ENCODE results near the gene PRSS3.
"Not testable (repeated sequence)": the region's sequence is repeated elsewhere in the genome, so short reads cannot be mapped to it uniquely, and the experiment has no call there.

Gene PRSS3

DNA sequence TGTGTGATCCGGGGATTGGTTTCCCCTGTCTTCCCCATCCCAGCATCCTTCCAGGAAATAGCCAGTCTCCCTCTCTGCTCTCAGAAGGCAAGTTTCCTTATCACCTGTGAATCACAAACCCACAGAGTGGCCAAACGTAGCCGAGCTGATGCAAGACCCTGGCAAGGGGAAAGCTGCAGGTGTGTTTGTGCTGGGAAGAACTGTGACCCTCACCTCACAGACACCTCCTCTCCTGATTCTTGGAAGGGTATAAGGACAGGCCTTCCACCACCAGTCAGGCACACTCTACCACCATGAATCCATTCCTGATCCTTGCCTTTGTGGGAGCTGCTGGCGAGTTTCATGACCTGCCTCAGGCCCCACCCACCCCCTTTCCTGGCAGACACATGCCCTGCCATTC lies at the start of gene PRSS3:
Gene PRSS3 (plus strand): TSS at position 281 of the 400 bp plus-strand sequence. CDS start 13 bp downstream, at position 294.
- DNase-seq (ENCODE audit: low read depth in 2 of 2) = no peak

DNA sequence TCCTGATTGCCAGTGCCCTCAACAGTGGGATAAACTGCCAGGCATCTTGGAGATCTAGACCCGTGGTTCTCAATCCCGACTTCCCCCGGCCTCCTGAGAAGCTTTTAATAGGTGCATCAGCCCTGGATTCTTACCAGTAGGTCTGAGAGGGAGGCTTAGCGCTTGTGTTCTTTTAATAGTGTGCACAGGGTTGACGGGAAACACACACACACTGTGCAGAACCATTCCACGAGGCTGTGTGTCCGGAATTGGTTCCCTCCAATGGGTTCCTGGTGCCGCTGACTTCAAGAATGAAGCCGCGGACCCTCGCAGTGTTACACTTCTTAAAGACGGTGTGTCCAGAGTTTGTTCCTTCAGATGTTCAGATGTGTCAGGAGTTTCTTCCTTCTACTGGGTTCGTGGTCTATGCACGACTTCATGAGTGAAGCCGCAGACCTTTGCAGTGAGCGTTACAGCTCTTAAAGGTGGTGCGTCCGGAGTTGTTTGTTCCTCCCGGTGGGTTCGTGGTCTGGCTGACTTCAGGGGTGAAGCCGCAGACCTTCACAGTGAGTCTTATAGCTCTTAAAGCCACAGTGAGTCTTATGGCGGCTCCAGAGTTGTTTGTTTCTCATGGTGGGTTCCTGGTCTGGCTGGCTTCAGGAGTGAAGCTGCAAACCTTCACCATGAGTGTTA lies 46.6 kb upstream of the PRSS3 start:
- peak; percentile 46 to 50 for DNase-seq (ENCODE audit: low read depth in 2 of 2)

DNA sequence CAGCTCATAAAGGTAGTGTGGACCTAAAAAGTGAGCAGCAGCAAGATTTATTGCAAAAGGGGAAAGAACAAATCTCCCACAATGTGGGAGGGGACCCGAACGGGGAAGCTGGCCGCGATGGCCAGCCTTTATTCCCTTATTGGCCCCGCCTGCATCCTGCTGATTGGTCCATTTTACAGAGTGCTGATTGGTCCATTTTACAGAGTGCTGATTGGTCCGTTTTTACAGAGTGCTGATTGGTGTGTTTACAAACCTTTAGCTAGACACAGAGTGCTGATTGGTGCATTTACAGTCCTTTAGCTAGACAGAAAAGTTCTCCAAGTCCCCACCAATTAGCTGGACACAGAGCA lies 46.1 kb upstream of the PRSS3 start:
- peak in 1 of 2 donors; percentile 26 for DNase-seq (ENCODE audit: low read depth in 2 of 2)

DNA sequence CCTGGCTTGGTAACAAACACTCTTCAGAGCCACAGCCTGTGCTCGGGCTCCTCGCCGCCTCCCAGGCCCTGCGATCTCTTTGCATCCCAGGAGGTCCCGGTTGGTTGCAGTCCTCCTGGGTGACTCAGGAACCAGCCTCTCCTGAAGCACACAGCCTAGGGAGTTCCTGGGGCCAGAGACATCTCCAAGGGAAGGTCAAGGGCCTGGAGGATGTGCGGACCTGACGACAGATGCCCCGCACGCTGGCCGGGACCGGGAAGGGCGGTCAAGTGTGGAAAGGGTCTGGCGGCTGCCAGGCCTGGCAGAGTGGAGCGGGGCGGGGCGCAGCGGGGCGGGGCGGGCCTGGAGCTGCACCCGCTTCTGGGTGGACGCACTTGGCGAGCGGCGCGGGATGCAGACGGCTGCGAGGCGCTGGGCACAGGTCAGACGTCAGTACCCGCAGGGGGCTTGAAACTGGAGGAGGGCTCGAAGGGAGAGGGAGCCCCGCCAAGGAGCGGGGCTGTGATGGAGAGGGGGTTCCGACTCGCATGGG lies 45.0 kb upstream of the PRSS3 start:
- DNase-seq (ENCODE audit: low read depth in 2 of 2) = no peak

DNA sequence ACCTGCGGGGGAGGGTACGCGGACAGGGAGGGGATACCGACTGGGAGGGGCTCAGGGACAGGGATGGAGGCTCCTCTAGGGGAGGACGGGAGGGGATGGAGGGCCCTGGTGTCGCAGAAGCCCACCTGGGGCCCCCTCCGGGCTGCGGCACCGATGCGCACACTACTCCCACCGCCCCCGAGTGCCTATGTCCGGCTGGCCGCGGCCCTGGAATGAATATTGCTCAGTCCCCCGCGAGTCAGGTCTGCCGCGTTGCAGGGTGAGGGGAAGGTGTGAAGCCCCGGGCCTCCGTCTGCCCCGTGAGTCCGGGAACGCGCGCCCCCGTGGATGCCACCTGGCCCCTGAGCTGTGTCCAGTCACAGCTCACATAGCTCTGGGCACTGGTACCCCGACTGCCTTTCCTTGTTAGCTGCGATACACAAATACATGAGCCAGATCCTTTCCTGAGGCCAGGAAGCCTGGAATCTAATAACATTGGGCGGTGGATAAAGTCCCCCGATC lies 44.5 kb upstream of the PRSS3 start:
- DNase-seq (ENCODE audit: low read depth in 2 of 2) = no peak

DNA sequence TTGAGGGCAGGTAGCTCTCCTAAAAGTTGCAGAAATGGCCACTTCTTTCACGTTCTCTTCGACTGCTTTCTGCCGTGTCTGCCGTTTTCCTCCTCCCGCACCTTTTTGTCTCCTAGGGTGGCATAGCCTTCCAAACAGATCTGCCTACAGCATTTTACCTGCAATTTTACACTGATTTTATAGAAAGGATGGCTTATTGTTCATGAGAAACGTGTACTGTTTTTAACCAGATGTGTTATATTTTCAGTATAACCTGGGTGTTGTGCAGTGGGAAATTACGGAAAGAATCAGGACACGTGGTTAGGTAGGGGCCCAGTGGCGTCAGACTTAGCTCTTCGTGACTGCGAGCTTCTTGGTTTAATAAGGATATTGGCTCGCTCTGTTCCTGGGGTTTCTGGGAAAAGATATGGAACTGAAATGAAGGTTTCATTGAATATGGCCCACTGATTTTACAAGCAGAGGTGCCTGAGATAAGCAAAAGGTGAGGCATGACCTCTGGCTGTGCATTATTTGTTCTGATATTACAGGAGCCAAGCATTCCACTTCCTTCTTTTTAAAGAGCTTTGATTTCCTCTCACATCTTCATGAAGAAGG lies 43.7 kb upstream of the PRSS3 start:
- no peak for DNase-seq (ENCODE audit: low read depth in 2 of 2)

DNA sequence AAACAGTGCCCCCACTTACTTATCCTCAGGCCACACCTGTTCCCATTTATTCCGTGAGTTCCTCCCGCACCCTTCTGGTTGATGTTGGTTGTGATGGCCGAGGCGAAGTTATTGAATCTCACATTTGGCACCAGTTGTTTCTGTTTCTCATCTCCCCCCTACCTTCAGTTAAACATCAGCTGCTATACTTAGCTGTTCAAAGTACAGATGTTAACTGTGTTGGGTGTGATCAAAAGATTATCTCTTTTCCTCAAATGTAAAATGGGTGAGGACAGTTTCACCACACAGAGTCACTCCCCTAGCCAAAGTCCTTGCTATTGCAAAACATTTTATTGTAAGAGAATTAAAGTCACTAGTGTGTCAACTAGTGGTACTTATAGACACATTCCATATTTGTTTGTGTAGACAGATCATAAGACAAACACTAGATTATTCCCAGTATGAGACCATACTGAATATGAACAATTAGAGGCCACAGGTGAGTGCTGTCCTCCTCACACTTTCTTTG lies 43.2 kb upstream of the PRSS3 start:
- DNase-seq (ENCODE audit: low read depth in 2 of 2) = no peak

DNA sequence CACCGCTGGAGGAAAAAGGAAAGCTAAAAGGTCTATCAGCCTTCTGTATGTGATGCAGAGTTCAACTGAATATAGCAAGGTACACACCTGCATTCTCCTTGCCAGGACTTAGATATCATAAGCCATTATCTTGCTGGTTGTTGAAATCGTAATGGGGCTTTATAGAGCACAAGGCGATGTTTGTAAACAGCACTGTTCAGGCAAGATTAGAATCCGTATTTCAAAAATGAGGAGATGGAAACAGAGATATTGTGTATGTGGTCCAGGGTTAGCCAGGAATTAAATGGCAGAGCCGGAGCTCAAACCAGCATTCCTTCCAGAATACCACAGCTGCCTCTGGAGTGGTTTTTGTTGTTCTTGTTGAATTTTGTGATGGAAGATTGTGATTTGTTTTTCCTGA lies 42.6 kb upstream of the PRSS3 start:
- DNase-seq (ENCODE audit: low read depth in 2 of 2) = not testable (repeated sequence)

DNA sequence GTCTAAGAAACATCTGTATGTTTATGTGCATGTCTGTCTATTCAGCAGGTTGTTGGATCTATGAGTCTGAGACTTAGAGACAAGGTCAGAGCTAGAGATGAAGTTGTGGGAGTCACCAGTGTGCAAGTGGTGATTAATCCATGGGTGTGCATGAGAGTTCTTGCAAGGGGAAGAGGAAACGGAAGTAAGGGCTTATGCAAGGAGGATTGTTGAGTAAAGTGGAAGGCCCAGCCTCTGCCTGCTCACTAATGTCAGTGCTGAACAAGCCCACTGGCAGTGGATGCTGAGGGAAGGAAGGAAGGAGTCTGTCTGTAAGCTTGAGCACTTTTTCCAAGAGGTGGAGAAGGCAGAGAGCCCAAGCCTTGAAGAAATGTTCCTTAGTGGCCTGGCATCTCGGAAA lies 35.7 kb upstream of the PRSS3 start:
- DNase-seq (ENCODE audit: low read depth in 2 of 2) = not testable (repeated sequence)

DNA sequence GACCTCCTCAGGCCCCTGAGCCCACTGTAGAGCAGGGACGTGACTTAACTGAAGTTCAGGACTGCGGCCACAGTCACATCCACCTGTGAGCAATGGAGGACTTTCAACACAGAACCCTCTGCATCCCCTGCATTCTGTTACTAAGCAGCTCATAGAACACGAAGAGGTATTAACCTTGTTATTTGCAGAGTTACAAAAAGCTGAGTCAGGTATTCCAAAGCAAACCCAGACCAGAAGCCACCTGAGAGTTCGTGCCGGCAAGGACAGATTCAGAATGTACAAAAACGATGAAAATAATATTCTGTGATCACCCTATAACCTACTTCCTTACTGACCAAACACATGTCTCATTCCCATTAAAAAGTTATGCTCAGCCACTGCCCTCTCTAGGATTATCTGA lies 33.0 kb upstream of the PRSS3 start:
- no peak for DNase-seq (ENCODE audit: low read depth in 2 of 2)

DNA sequence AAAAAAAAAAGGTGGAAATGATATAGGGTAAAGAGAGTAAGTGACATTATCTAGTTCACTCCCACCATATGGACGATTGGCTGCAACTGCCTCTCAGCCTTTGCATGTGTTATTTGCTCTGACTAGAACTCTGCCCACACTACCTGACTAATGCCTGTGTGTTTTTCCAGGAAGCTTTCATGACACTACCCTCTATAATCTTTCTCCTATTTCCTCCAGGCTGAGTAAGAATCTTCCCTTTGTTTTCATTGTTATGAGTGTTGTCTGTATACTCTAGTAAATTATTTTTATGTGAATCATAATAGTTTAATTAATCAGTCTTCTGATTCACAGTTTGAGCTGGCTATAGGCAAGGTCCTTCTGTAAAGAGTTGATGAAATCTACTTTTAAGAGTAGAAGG lies 31.7 kb upstream of the PRSS3 start:
- DNase-seq (ENCODE audit: low read depth in 2 of 2) = not testable (repeated sequence)

DNA sequence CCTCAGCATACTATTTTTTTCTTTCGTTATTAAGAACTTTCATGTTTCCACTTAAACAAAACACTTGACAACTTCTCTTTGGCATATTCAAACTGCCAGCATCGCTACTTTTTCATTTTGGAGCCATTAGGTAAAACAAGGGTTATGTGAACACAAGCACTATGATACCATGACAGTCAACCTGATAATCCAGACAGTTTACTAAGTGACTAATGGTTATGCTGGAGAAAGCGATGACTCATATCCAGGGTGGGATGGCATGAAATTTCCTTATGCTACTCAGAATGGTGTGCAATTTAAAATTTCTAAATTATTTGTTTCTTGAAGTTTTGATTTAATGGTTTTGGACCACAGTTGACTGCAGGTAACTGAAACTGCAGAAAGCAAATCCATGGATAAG lies 29.9 kb upstream of the PRSS3 start:
- no peak for DNase-seq (ENCODE audit: low read depth in 2 of 2)

DNA sequence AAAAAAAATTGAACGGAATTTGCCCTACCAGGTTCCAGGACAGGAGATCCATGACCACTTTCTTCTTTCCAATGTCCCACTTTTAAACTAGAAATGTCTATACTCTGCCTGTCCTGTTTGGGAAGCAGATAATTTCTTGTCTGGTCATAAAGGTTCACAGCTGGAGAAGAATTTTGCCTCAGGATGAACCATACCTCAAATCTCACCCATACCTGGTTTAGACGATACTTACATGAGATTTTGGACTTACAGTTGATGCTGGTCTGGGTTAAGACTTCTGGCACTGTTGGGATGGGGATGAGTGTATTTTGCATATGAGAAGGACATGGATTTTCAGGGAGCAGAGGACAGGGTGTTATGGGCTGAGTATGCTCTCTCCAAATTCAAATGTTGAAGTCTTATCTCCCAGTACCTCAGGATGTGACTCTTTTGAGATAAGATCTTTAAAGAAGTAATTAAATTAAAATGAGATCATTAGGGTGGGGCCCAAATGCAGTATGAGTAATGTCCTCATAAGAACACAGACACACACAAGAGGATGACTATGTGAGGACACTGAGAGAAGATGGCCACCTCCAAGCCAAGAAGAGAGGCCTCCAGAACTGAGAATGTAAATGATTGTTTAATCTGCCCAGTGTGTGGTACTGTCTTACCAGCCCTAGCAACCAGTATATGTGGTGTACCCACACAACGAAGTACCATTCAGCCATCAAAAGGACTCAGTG lies 25.0 kb upstream of the PRSS3 start:
- DNase-seq (ENCODE audit: low read depth in 2 of 2) = not testable (repeated sequence)

DNA sequence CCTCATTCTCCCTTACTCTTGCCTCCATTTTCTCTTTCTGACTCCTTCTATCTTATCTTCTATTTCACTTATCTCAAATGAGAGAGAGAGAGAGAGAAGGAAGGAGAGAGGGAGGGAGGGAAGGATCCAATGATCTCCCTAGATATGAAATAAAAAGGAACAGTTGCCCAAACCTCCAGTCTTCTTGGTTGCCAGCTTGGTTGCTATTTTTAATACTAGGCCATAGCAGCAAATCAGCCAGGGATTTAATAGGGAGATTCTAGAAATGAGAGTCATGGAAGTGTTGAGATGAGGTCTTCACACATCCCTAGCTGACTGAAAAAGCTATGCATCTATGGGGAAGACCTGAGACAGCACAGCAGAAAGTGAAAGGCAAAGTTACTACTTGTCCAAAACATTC lies 22.2 kb upstream of the PRSS3 start:
- DNase-seq (ENCODE audit: low read depth in 2 of 2) = not testable (repeated sequence)

DNA sequence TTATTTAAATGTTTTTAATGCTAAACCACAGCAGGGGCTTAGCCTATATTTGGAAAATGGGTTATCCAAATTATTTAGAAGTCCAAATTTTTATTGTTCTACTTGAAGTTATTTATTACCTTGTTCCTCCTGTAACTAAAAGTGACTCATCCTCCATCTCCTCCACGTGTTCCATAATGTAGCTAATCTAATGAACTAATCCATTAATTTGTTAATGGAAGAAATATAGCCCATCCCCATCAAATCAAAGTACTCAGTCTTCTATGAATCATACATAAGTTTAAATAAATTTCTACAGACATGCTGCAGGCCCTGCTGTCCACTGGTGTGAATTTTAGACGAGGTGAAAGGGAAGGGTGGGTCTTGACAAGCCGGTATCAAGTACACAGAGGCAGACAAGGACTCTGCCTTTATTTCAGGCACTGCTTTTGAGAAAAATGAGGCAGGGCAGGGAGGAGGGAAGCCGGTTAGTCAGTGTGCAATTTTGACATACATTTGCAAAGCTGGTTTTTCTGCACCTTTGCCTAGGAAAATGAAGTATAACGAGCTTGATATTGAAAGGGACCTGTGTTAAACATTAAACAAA lies 21.2 kb upstream of the PRSS3 start:
- not testable (repeated sequence) for DNase-seq (ENCODE audit: low read depth in 2 of 2)

DNA sequence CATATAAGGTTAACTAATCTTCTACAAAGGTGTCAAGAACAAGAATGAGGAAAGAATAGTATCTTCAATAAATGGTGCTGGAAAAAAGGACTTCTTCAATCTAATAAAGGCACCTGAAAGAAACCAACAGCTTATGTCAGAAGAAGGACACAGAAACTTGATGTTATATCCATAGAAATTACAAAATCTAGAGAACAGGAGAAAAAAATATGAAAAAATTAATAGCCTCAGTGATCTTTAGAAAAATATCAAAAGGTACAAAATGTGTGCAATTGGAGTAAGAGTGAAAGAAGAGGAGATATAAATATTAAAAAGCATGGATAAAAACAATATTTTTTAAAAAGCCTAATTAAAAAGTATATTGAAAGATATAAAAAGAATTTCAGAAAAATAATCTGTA lies 18.8 kb upstream of the PRSS3 start:
- no peak for DNase-seq (ENCODE audit: low read depth in 2 of 2)

DNA sequence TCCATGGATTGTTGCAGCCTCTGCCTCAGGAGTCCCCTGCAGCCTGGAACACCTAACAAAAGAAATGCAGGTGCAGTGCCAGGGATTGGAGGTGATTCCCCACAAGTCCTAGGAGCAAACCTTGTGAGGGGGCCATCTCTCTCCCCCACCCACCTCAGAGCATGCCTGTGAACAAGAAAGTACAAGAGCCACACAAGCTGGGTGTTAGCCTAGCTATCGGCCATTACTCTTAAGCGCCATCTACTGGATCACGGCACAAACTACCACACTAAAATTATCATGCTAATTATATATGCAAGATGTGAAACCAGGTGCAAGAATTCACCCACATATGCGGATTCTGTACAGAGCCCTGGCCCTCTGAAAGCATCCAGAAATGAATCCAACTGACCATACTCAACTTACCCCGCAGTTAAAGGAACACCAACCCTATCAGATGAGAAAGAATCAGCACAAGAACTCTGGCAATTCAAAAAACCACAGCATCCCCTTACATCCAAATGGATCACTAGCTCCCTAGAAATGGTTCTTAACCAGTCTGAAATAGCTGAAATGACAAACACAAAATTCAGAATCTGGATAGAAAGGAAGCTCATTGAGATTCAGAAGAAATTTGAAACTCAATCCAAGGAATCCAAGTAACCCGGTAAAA lies 16.5 kb upstream of the PRSS3 start:
- peak in 1 of 2 donors; percentile 10 for DNase-seq (ENCODE audit: low read depth in 2 of 2)

DNA sequence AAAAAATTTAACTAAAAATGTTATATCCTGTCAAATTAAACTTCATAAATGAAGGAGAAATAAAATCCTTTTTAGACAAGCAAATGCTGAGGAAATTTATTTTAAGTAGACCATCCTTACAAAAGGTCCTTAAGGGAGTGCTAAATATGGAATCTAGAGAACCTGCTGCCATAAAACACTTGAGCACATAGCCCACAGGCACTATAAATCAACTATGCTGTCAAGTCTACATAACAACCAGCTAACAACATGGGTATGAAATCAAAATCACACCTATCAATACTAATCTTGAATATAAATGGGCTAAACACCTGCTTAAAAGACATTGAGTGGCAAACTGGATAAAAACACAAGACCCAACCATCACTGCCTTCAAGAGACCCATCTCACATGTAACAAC lies 15.1 kb upstream of the PRSS3 start:
- no peak for DNase-seq (ENCODE audit: low read depth in 2 of 2)

DNA sequence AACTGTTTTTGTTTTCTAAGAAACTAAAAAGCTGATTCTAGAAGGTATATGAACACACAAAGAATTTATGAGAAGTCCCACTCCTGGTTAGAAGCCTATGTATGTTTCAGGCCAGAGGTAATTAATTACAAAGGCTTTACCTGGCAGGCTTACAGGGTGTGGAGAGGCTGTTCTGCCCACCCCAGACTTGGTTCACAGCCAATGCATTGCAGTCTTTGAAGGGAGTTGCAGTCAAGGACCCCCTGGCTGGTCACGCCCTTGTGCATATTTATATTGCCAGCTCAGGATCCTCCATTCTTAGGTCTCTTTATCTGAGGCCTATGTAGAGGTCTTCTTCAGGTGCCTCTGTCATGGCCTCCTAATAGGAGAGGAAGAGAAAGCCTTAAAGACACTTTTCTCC lies 13.6 kb upstream of the PRSS3 start:
- DNase-seq (ENCODE audit: low read depth in 2 of 2) = no peak

DNA sequence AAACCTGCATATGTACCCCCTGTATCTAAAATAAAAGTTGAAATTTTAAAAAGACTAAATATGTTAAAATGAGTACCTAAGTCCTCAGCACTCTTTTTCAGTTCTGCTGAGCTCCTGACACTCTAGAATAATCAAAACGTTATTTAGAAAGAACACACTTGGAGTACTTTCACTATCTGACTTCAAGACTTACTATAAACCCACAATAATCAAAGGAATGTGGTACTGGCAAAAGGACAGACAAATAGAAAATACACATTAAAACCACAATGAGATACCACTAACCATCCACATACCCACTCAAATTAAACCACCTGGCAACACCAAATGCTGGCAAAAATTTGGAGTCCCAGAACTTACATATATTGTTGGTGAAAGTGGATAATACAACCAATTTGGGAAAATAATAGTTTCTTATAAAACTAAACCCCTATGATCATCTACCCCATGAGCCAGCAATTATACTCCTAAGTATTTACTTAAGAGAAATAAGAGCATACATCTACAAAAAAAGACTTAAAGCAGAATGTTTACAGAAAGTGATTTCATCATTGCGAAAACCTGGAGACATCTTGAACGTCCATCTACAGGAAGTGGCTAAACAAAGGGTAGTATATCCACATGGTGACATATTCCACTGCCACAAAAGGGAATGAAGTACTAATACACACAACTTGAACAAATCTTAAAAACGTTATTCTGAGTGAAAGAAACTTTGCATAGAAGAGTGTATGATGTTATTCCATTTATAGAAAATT lies 12.8 kb upstream of the PRSS3 start:
- DNase-seq (ENCODE audit: low read depth in 2 of 2) = no peak

DNA sequence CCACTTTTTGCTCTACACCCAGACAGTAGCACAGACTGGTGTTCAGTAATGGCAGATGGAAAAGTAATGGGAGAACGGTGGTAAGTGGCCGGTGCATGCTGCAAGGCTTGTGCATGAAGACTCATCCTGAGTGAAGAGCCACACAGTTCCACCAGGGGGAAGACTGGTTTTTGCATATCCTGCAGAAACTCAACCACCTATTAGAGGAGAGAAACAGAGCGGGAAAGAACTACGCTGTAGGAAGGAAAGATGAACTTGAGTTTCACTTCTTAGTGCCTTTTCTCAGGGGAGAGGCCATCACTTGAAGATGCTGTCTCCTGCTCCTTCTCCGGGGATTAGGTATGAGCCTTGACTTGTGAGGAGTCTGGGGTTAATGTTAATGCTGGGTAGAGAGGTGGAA lies 9.4 kb upstream of the PRSS3 start:
- no peak for DNase-seq (ENCODE audit: low read depth in 2 of 2)

Measured in stimulated activated CD8-positive, alpha-beta memory T cell treated with anti-CD3 and anti-CD28 coated beads, Interleukin-15, amount 100 ng/mL, for 48 hours (primary cell).